SU-DHL-6 (cell line): ENCODE measurements around the gene SOAT2.
A peak's percentile ranks its signal among the peaks of the same experiment; 100 is the strongest.

Experiments used
- H2AFZ ChIP-seq: fragments of 200-600 bp; sonication (generic); 2 replicates; pipeline ENCODE4 v1.6.1; 2014; ENCODE audit warnings: low read depth, mild to moderate bottlenecking, moderate library complexity, mixed read lengths, antibody characterized with exemption, low read length; ENCODE audit not compliant: severe bottlenecking
- H3F3A ChIP-seq: fragments of 200-600 bp; shearing (Covaris generic); 2 replicates; pipeline ENCODE4 v1.6.0; 2016; ENCODE audit warnings: antibody characterized with exemption, mild to moderate bottlenecking; ENCODE audit not compliant: insufficient read depth
- H3K27ac ChIP-seq: fragments of 200-600 bp; sonication (generic); 2 replicates; pipeline ENCODE4 v1.5.1; 2016; ENCODE audit warnings: low read depth, mild to moderate bottlenecking, low read length, moderate library complexity, mixed read lengths
- H3K27me3 ChIP-seq: fragments of 200-600 bp; sonication (generic), shearing (Covaris generic); 2 replicates; pipeline ENCODE4 v1.6.0; 2014; ENCODE audit warnings: mild to moderate bottlenecking, low read length
- H3K36me3 ChIP-seq: fragments of 200-600 bp; sonication (generic); 2 replicates; pipeline ENCODE4 v1.6.1; 2014; ENCODE audit warnings: mild to moderate bottlenecking, low read length, mixed read lengths
- H3K4me2 ChIP-seq: fragments of 300-600, 200-600 bp; shearing (Covaris generic), sonication (generic); 2 replicates; pipeline ENCODE4 v1.6.0; 2014; ENCODE audit warnings: low read length, low read depth, mild to moderate bottlenecking; ENCODE audit not compliant: poor library complexity, severe bottlenecking
- H3K4me3 ChIP-seq: fragments of 200-600 bp; sonication (generic); 2 replicates; pipeline ENCODE4 v1.5.1; 2014; ENCODE audit warnings: antibody characterized with exemption, low read length, mild to moderate bottlenecking, mixed read lengths; ENCODE audit not compliant: insufficient read depth, poor library complexity, severe bottlenecking
- H3K79me2 ChIP-seq: fragments of 200-600 bp; sonication (generic); 2 replicates; pipeline ENCODE4 v1.6.1; 2014; ENCODE audit warnings: mild to moderate bottlenecking, low read length, moderate library complexity; ENCODE audit not compliant: insufficient read depth
- H3K9ac ChIP-seq: fragments of 200-600 bp; sonication (generic); 2 replicates; pipeline ENCODE4 v1.7.0; 2014; ENCODE audit warnings: mild to moderate bottlenecking, low read length
- H3K9me2 ChIP-seq: fragments of 200-600 bp; sonication (generic); replicated peaks from 2 replicates; pipeline ENCODE4 v1.6.1; 2014; ENCODE audit warnings: low read length; ENCODE audit not compliant: insufficient read depth
- H3K9me3 ChIP-seq: fragments of 200-600 bp; sonication (generic); 2 replicates; pipeline ENCODE4 v1.6.1; 2014; ENCODE audit warnings: low read length, mixed read lengths; ENCODE audit not compliant: insufficient read depth
- H4K20me1 ChIP-seq: fragments of 200-600 bp; sonication (generic); 2 replicates; pipeline ENCODE4 v1.6.1; 2014; ENCODE audit warnings: low read depth, mild to moderate bottlenecking, antibody characterized with exemption, low read length, moderate library complexity, mixed read lengths
- EZH2phosphoT487 ChIP-seq: fragments of 200-600 bp; sonication (generic), shearing (Covaris generic); conservative IDR thresholded peaks from 2 replicates; pipeline ENCODE4 v1.6.1; 2018; ENCODE audit warnings: mild to moderate bottlenecking, antibody characterized with exemption, low read length, moderate library complexity, mixed read lengths
- TF ChIP-seq, protein P1 (sequence below): fragments of 200-600 bp; sonication (generic); IDR thresholded peaks from one replicate; pipeline ENCODE4 v1.5.1; 2017; ENCODE audit warnings: antibody characterized with exemption, mild to moderate bottlenecking, low read length, moderate library complexity; ENCODE audit not compliant: insufficient read depth, poor library complexity, severe bottlenecking

Gene SOAT2

DNA sequence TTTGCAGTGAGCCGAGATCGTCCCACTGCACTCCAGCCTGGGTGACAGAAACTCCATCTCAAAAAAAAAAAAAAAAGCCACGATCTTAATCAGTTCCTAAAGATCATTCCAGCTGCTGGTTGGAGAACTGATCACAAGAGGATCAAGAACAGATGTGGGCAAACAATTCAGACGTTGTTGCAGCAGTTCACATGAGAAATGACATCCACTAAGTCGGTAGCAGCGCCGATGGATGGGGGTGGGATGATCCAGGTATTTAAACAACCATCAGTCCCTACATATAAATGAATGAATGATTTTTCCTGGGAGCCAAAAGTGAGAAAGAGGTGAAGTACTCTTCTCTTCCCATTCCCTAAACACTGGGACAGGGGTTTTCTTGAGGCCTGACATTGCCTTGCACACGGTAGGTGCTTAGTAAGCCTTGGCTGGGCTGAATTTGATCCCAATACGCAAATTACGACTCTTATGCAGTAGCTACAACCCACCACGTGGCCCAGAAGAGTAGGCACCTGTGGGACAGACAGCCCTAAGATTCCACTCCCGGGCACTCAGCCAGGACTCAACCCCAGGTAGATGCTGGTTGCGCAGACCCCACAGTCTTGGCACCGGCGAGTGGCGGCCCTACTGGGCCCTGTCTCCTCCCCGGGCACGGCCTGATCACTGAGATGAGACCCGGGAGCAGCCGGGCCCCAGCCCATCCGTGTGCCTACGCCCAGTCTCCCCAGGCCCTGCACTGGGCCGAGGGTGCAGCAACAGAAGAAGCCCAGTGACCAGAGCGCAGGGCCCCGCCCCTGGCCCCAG is 24.7 kb upstream of the SOAT2 start:
- Histone ChIP-seq H3K9ac (peak overlapping the region; percentile 78), H3K79me2 (peaks cover 7% of the 10 kb centered on the region), H3K27ac (peak overlapping the region; percentile 38; the same call in 1 of the 2 replicates), H3K36me3 (no peaks in the 10 kb centered on the region), H3K4me2 (peak overlapping the region; percentile 88), H2AFZ (peak overlapping the region; percentile 55), H3K4me3 (peak overlapping the region; percentile 69), H3K27me3 (no peaks in the 10 kb centered on the region), H3K9me2 (no peaks in the 10 kb centered on the region), H3K9me3 (no peaks in the 10 kb centered on the region), H3F3A (no peaks in the 10 kb centered on the region), H4K20me1 (no peaks in the 10 kb centered on the region)
- no peak for TF ChIP-seq EZH2phosphoT487
- TF ChIP-seq, protein P1, sequence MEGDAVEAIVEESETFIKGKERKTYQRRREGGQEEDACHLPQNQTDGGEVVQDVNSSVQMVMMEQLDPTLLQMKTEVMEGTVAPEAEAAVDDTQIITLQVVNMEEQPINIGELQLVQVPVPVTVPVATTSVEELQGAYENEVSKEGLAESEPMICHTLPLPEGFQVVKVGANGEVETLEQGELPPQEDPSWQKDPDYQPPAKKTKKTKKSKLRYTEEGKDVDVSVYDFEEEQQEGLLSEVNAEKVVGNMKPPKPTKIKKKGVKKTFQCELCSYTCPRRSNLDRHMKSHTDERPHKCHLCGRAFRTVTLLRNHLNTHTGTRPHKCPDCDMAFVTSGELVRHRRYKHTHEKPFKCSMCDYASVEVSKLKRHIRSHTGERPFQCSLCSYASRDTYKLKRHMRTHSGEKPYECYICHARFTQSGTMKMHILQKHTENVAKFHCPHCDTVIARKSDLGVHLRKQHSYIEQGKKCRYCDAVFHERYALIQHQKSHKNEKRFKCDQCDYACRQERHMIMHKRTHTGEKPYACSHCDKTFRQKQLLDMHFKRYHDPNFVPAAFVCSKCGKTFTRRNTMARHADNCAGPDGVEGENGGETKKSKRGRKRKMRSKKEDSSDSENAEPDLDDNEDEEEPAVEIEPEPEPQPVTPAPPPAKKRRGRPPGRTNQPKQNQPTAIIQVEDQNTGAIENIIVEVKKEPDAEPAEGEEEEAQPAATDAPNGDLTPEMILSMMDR: no peak

DNA sequence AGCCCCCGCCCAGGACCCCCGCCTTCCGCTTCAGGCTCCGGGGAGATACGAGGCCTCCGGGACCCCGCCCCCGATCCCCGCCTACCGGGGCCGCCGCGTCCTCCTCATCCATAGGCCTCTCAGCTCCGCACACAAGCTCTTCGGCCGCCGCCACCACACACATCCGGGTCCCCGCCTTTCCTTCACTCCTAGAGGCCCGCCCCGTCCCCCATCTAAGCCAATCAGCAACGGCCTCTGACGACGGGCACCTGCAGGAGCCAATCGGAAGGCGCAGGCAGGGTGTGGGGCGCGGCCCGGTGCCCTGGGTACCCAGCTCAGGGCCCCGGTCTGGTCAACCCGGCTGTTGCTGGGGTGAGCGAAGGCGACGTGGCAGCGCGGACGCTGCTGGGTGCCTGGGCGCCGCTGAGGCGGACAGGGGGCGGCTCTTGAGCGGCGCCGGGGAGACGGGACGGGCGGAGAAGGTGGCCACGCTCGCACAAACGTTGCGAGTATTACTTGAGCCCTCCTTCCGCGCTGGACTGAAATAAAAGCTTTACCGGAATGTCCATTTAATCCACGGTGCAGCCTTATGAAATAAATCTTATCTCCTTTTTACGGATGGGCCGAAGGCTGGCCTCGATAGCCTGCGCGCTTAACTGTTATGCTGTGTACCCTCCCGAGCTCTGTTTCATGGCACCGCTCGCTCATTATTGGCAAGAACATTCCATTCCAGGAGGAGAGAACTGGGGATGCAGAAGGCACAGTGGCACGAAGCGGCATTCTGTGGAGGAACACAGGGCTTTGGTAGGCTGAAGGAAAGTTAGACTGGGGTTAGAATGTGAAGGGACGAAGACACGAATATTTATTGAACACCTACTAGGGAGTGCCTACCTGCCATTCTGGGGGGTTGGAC is 23.8 kb upstream of the SOAT2 start, which contains the start of gene SPRYD3:
Gene SPRYD3, minus strand, starts transcription at position 165 of the 892 bp plus-strand sequence. Its CDS starts 57 bp downstream, at position 108.
- TF ChIP-seq EZH2phosphoT487: no peak
- TF ChIP-seq, protein P1: no peak
- peak within 1 kb of the TSS; percentile 78 for H3K9ac ChIP-seq
- peak within 1 kb of the TSS; percentile 69 for H3K4me3 ChIP-seq
- H3K79me2 ChIP-seq: peaks cover 7% of the 10 kb centered on the region
- no peaks in the 10 kb centered on the region for H3K27me3 ChIP-seq
- H3K4me2 ChIP-seq: peak within 1 kb of the TSS; percentile 88
- H3K9me2 ChIP-seq: no peaks in the 10 kb centered on the region
- peak within 1 kb of the TSS; percentile 95 for H2AFZ ChIP-seq
- H3K36me3 ChIP-seq: no peaks in the 10 kb centered on the region
- no peaks in the 10 kb centered on the region for H3F3A ChIP-seq
- no peaks in the 10 kb centered on the region for H4K20me1 ChIP-seq
- H3K27ac ChIP-seq: peak within 1 kb of the TSS; percentile 38; the same call in 1 of the 2 replicates
- no peaks in the 10 kb centered on the region for H3K9me3 ChIP-seq

DNA sequence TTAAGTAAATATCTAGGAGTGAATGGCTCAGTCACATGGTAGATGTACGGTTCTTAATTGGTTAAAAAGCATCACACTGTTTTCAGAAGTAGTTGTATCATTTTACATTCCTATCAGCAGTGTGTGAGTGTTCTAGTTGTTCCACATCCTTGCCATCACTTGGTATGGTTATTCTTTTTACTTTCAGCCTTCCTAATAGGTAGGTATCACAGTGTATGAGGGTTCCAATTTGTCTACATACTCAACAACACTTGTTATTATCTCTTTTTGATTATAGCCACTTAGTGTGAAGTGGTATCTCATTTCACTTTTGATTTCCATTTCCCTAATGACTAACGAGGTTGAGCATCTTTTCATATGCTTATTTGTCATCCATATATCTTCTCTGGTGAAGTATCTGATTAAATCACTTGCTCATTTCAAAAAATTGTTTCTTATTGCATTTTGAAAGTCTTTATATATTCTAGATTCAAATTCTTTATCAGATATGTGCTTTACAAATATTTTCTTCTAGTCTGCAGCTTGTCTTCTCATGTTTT is 20.6 kb upstream of the SOAT2 start:
- no peak overlapping the region for H2AFZ ChIP-seq
- H3K4me3 ChIP-seq: no peak overlapping the region
- H3K79me2 ChIP-seq: peaks cover 7% of the 10 kb centered on the region
- no peaks in the 10 kb centered on the region for H3K36me3 ChIP-seq
- H3K27me3 ChIP-seq: no peaks in the 10 kb centered on the region
- H3K9ac ChIP-seq: no peak overlapping the region
- no peak overlapping the region for H3K4me2 ChIP-seq
- no peaks in the 10 kb centered on the region for H3K9me3 ChIP-seq
- TF ChIP-seq EZH2phosphoT487: no peak
- TF ChIP-seq, protein P1: no peak
- no peaks in the 10 kb centered on the region for H4K20me1 ChIP-seq
- H3K27ac ChIP-seq: no peak overlapping the region
- no peaks in the 10 kb centered on the region for H3F3A ChIP-seq
- no peaks in the 10 kb centered on the region for H3K9me2 ChIP-seq
